ENCODE data around the gene NHP2. TPM values are rescaled to one million over a fixed set of nuclear protein-coding genes. Genes with fewer than 3 reads are reported as not detected.

Gene NHP2
- total and polyA plus RNA-seq, 9 of the 15 experiments (the other 6 are each of a cell fraction or from before 2014, with no cell fraction given) = 52.8 to 622 (median 144) TPM

GRCh38 chr5:178137991-178138390, 15.7 kb downstream of the NHP2 start:
- 94% methylated on average over 12 of the region's 12 CpGs for WGBS (ENCODE audit: insufficient coverage, low coverage, missing lambda C conversion rate)
- no peak overlapping the region for H2AFZ ChIP-seq (ENCODE audit: low read depth, low read length)
- ChIA-PET CTCF (ENCODE audit: low intra/inter-chr PET ratio) (no interaction called here), POLR2A (interaction anchor here (0.8 to 1.2 kb wide), 5 partner anchors 11 to 16 kb away, joined by 3 to 4 read pairs (median 4); partner anchors contain the start of gene NHP2)
- in situ Hi-C loops (cut with MboI) = no loop called here
- FAIRE-seq (no peak), ATAC-seq (peak; percentile 30; the same call in 2 of the 3 replicates), DNase-seq (ENCODE audit: extremely low read depth in 1 of 4, low spot score in 3 of 4) (no peak)
- intact Hi-C loops (cut with micrococcal nuclease) = no loop called here
- H3K4me2 ChIP-seq (ENCODE audit: insufficient read depth, low read length) = no peak overlapping the region
- no peak for TF ChIP-seq CHAMP1 (IDR thresholded peaks at IDR 0.05)
- TF ChIP-seq C11orf30 (IDR thresholded peaks at IDR 0.05; ENCODE audit: low read depth) = no peak
- TF ChIP-seq RBFOX2 (IDR thresholded peaks at IDR 0.05; ENCODE audit: low read depth, low read length) = peak; percentile 48
- TF ChIP-seq CHCHD3 (CRISPR knock-in tag; IDR thresholded peaks at IDR 0.05) = no peak
- peak; percentile 65 for TF ChIP-seq POLR2G (IDR thresholded peaks at IDR 0.05; ENCODE audit: low read depth, low read length)
- no peak for TF ChIP-seq ZNF740 (CRISPR knock-in tag; IDR thresholded peaks at IDR 0.05)
- TF ChIP-seq ZNF740 (tag; IDR thresholded peaks at IDR 0.05) = no peak
- TF ChIP-seq PTTG1 (tag; IDR thresholded peaks at IDR 0.05; ENCODE audit: low read depth) = no peak
- TF ChIP-seq ZMIZ1 (IDR thresholded peaks at IDR 0.05; ENCODE audit: low read depth in 2 of 2, low read length in 2 of 2) = no peak
- TF ChIP-seq U2AF1 (optimal IDR thresholded peaks at IDR 0.05; ENCODE audit: low read depth, low read length) = no peak
- no peak for TF ChIP-seq ELF2 (CRISPR knock-in tag; IDR thresholded peaks at IDR 0.05)
- TF ChIP-seq CBX5 (IDR thresholded peaks at IDR 0.05; ENCODE audit: borderline replicate concordance, low read depth) = no peak
- no peaks in the 10 kb centered on the region for H4K20me1 ChIP-seq (replicated peaks; ENCODE audit: control insufficient read depth, insufficient read depth, low read length)
- peak overlapping the region in 1 of 2 experiments; percentile 54; a peak in 2 of 4 replicates for H3K9ac ChIP-seq (ENCODE audit: insufficient read depth in 1 of 2, low read depth in 2 of 2, low read length in 2 of 2)
- no peaks in the 10 kb centered on the region for H3K27me3 ChIP-seq (ENCODE audit: control insufficient read depth in 2 of 2, insufficient read depth in 2 of 2, low read length in 2 of 2)
- H3K9me1 ChIP-seq (ENCODE audit: control insufficient read depth, insufficient read depth, low read length) = no peaks in the 10 kb centered on the region
- H3K9me3 ChIP-seq (replicated peaks; ENCODE audit: control insufficient read depth, insufficient read depth, low read depth, low read length) = no peaks in the 10 kb centered on the region
- no TSS peak for BruUV-seq (replicated peaks)
- H3K79me2 ChIP-seq (ENCODE audit: control insufficient read depth, insufficient read depth, low read length) = peaks cover 36% of the 10 kb centered on the region
- no peak overlapping the region for H3K4me3 ChIP-seq
- peaks cover 93% of the 10 kb centered on the region for H3K36me3 ChIP-seq (ENCODE audit: control insufficient read depth, insufficient read depth, low read length)
- no peak overlapping the region; the same call in 2 of the 3 replicates for H3K27ac ChIP-seq (ENCODE audit: extremely low read depth, low read depth, low read length)
- H3K4me1 ChIP-seq (replicated peaks in 1 of 2; ENCODE audit: control insufficient read depth in 2 of 2, insufficient read depth in 2 of 2, low read length in 2 of 2) = peaks cover 0 to 5% of the 10 kb centered on the region in 2 experiments; a peak in 3 of 5 replicates

All from K562 (cell line).